ENCODE data around the gene ZMYM4.

Gene ZMYM4

GRCh38 chr1:35430762-35431161 lies 162.3 kb downstream of the ZMYM4 start:
- TF ChIP-seq FOXM1 (IDR thresholded peaks at IDR 0.05; ENCODE audit: borderline replicate concordance, low read depth) (no peak), EGR1 (IDR thresholded peaks at IDR 0.05) (no peak), NFIC (IDR thresholded peaks at IDR 0.05) (no peak), RAD21 (IDR thresholded peaks at IDR 0.05; ENCODE audit: low read depth) (no peak), EP300 (IDR thresholded peaks at IDR 0.05; ENCODE audit: borderline replicate concordance) (no peak), REST (IDR thresholded peaks at IDR 0.05; ENCODE audit: low read depth) (no peak), YY1 (IDR thresholded peaks at IDR 0.05; ENCODE audit: low read depth) (no peak), TAF1 (IDR thresholded peaks at IDR 0.05; ENCODE audit: low read depth) (no peak), ZBTB7A (IDR thresholded peaks at IDR 0.05; ENCODE audit: low read depth) (no peak), TCF12 (IDR thresholded peaks at IDR 0.05; ENCODE audit: low read depth) (no peak), MAX (IDR thresholded peaks at IDR 0.05) (no peak), CREB1 (IDR thresholded peaks at IDR 0.05; ENCODE audit: low read depth) (no peak), TEAD4 (IDR thresholded peaks at IDR 0.05) (no peak), CEBPB (IDR thresholded peaks at IDR 0.05) (no peak)
- TF ChIP-seq, protein P1, sequence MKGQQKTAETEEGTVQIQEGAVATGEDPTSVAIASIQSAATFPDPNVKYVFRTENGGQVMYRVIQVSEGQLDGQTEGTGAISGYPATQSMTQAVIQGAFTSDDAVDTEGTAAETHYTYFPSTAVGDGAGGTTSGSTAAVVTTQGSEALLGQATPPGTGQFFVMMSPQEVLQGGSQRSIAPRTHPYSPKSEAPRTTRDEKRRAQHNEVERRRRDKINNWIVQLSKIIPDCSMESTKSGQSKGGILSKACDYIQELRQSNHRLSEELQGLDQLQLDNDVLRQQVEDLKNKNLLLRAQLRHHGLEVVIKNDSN (IDR thresholded peaks at IDR 0.05): no peak

- no peak for TF ChIP-seq TCF12 (IDR thresholded peaks at IDR 0.05; ENCODE audit: low read depth)
- TF ChIP-seq FOXM1 (IDR thresholded peaks at IDR 0.05; ENCODE audit: borderline replicate concordance, low read depth): no peak
- TF ChIP-seq EP300 (IDR thresholded peaks at IDR 0.05; ENCODE audit: borderline replicate concordance): no peak
Observed at GRCh38 chr1:35431173-35431599, 162.7 kb downstream of the ZMYM4 start.

GRCh38 chr1:35432231-35432630 lies 163.7 kb downstream of the ZMYM4 start:
- no peak for TF ChIP-seq ZBTB7A (IDR thresholded peaks at IDR 0.05; ENCODE audit: low read depth)

DNA sequence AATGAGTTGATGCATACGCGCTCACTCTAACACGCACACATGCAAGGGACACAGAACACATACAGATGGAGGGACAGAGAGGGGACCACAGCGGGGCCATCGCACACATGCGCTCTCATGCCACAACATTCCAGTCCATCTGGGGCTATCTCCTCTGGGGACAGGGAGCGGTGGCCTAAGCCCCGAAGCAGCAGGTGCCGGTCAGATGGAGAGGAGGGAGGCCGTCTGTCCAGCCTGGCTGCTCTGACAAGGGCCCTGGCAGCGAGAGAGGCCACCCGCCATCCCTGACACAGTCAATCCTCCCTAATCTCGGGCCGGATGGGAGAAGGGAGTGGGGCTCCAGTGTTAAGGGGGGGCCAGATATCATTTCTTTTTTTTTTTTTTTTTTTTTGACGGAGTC lies 165.2 kb downstream of the ZMYM4 start:
- no peak for TF ChIP-seq FOXM1 (IDR thresholded peaks at IDR 0.05; ENCODE audit: borderline replicate concordance, low read depth)
- no peak for TF ChIP-seq YY1 (IDR thresholded peaks at IDR 0.05; ENCODE audit: low read depth)
- no peak for TF ChIP-seq TAF1 (IDR thresholded peaks at IDR 0.05; ENCODE audit: low read depth)
- no peak for TF ChIP-seq CREB1 (IDR thresholded peaks at IDR 0.05; ENCODE audit: low read depth)
- TF ChIP-seq MAX (IDR thresholded peaks at IDR 0.05): no peak

DNA sequence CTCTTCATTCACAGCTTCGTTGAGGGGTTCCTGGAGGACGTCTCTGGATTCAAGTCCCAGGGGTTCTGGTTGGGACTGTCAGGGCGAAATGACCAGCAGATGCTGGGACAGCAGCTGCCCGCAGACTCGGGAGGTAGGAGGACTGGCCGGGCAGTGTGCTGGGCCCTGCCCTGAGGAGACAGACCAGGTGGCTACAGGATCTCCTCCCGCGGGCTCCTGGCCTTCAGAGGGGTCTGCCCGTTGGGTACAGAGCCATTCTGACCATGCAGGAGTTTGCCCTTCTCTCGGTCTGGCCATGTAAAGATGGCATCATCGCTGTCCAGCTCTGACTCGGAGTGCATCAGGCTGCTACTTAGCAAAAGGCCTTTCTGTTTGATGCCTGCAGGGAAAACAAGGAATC lies 166.2 kb downstream of the ZMYM4 start:
- TF ChIP-seq, protein P1 (IDR thresholded peaks at IDR 0.05): no peak
- TF ChIP-seq REST (IDR thresholded peaks at IDR 0.05; ENCODE audit: low read depth): peak; percentile 20; the same call in 1 of the 2 replicates

GRCh38 chr1:35436078-35436477 lies 167.6 kb downstream of the ZMYM4 start:
- TF ChIP-seq YY1 (IDR thresholded peaks at IDR 0.05; ENCODE audit: low read depth) (no peak), CREB1 (IDR thresholded peaks at IDR 0.05; ENCODE audit: low read depth) (no peak), NFIC (IDR thresholded peaks at IDR 0.05) (no peak), FOXM1 (IDR thresholded peaks at IDR 0.05; ENCODE audit: borderline replicate concordance, low read depth) (no peak), EGR1 (IDR thresholded peaks at IDR 0.05) (no peak), TCF12 (IDR thresholded peaks at IDR 0.05; ENCODE audit: low read depth) (no peak), REST (IDR thresholded peaks at IDR 0.05; ENCODE audit: low read depth) (no peak), TAF1 (IDR thresholded peaks at IDR 0.05; ENCODE audit: low read depth) (no peak), ZBTB7A (IDR thresholded peaks at IDR 0.05; ENCODE audit: low read depth) (no peak), TEAD4 (IDR thresholded peaks at IDR 0.05) (no peak), EP300 (IDR thresholded peaks at IDR 0.05; ENCODE audit: borderline replicate concordance) (no peak), RAD21 (IDR thresholded peaks at IDR 0.05; ENCODE audit: low read depth) (no peak), MAX (IDR thresholded peaks at IDR 0.05) (no peak)
- TF ChIP-seq, protein P1 (IDR thresholded peaks at IDR 0.05): no peak

All from Ishikawa (cell line).